ENCODE results near the gene GOLT1A. TPM values are rescaled to one million over a fixed set of nuclear protein-coding genes. Genes with fewer than 3 reads are reported as not detected.
A peak's percentile ranks its signal among the peaks of the same experiment; 100 is the strongest.

Gene GOLT1A
- total and polyA plus RNA-seq, 2 experiments from 2014 or later: 0.33 to 2.6 TPM

DNA sequence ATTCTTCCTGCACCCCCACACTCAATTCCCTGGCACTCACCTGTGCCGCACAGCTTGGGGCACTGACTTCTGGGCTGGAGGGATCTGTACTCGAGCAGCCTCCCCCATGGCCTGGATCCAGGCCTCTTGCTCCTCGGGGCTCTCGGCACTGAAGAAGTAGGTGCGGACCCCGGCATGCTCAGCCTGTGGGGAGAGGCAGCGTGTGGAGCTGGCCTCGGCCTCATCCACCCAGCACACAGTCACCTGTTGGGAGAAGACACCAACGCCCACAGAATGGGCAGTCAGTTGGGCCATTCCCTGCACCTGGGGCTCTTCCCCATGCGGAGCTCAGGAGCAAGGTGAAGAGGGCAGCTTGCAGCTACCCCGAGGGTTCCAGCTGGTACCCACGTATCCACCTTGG is 47.5 kb upstream of the GOLT1A start:
- H3K4me1 ChIP-seq (ENCODE audit: low read depth): peaks cover 19% of the 10 kb centered on the region
- no peak for DNase-seq (ENCODE audit: low read depth in 1 of 2, low spot score in 1 of 2)
- TF ChIP-seq, protein P1, sequence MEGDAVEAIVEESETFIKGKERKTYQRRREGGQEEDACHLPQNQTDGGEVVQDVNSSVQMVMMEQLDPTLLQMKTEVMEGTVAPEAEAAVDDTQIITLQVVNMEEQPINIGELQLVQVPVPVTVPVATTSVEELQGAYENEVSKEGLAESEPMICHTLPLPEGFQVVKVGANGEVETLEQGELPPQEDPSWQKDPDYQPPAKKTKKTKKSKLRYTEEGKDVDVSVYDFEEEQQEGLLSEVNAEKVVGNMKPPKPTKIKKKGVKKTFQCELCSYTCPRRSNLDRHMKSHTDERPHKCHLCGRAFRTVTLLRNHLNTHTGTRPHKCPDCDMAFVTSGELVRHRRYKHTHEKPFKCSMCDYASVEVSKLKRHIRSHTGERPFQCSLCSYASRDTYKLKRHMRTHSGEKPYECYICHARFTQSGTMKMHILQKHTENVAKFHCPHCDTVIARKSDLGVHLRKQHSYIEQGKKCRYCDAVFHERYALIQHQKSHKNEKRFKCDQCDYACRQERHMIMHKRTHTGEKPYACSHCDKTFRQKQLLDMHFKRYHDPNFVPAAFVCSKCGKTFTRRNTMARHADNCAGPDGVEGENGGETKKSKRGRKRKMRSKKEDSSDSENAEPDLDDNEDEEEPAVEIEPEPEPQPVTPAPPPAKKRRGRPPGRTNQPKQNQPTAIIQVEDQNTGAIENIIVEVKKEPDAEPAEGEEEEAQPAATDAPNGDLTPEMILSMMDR (IDR thresholded peaks at IDR 0.05; ENCODE audit: low read depth, low read length): no peak
- H3K36me3 ChIP-seq: peaks cover 55% of the 10 kb centered on the region
- H3K9me3 ChIP-seq (ENCODE audit: low read depth): no peaks in the 10 kb centered on the region
- no peaks in the 10 kb centered on the region for H3K27me3 ChIP-seq
- H3K4me3 ChIP-seq: no peak overlapping the region
- H3K27ac ChIP-seq: peak overlapping the region; percentile 75

DNA sequence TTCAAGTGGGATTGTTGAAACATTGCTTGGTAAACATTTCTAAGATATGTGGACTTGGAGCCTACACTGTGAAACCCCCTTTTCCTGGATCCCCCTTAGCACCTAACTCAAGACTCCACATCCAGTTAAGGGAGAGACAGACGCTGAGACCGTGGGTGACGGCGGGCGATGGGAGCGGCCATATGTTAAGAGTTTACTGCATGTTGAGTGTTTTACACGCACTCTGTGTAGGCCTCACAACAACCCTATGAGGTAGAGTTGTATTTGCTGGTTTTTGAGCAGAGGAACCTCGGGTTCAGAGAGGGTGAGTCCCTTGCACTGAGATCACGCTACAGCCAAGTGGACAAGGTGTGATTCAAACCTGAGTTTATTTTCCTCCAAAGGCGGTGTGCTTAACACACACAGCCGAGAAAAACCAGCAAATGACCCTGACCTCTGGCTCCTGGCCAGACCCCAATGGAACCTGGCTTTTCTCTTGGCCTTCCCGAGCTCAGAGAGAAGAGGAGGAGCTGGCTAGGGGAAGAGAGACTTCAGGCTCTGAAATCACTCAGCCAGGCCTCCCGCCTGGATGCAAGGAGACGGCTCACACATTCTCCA is 46.9 kb upstream of the GOLT1A start:
- Histone ChIP-seq H3K4me3 (no peak overlapping the region), H3K27me3 (no peaks in the 10 kb centered on the region), H3K9me3 (ENCODE audit: low read depth) (no peaks in the 10 kb centered on the region), H3K27ac (peak overlapping the region; percentile 75), H3K4me1 (ENCODE audit: low read depth) (peaks cover 19% of the 10 kb centered on the region), H3K36me3 (peaks cover 51% of the 10 kb centered on the region)
- TF ChIP-seq, protein P1 (IDR thresholded peaks at IDR 0.05; ENCODE audit: low read depth, low read length): no peak
- DNase-seq (ENCODE audit: low read depth in 1 of 2, low spot score in 1 of 2): peak; percentile 14 to 35

DNA sequence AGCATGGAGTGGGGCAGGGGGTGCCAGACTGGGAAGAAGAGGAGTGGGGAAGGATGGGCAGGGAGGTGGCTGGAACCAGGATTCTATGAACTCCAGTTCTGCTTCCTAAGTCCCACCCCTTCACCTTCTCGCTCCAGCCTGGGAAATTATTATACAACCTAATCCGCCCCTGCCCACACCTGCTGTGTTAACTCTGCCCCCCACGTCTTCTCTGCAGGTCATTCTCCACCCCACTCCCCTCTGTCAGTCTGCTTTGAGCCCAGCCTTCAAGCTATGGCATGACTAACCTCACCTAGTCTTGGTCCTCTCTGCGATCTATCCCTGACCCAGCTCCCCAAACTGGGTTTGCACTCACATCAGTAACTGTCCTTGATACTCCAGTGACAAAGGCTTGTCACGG is 46.0 kb upstream of the GOLT1A start:
- DNase-seq (ENCODE audit: low read depth in 1 of 2, low spot score in 1 of 2): no peak
- Histone ChIP-seq H3K36me3 (peaks cover 52% of the 10 kb centered on the region), H3K27ac (peak overlapping the region; percentile 20)

DNA sequence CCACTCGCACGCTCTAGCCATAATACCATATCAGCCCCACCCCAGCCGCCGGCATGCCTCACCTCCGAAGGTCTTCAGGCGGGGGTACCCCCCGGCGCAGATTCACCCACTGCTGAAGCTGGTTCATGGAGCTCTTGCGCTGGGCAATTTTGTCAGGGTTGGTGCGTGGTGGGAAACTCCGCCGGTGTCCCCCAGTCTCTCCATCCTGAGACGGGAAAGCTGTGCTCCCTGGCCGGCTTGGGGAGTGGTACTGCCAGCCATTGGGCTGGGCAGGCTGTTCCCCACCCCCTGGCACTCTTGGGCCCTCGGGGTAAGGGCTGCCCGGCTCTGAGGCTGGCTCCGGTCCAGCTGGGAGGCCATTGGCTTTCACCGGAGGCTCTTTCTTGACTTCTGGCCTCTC is 45.4 kb upstream of the GOLT1A start:
- H3K4me3 ChIP-seq: no peak overlapping the region
- H3K4me1 ChIP-seq (ENCODE audit: low read depth): peaks cover 17% of the 10 kb centered on the region
- TF ChIP-seq, protein P1 (IDR thresholded peaks at IDR 0.05; ENCODE audit: low read depth, low read length): no peak
- no peaks in the 10 kb centered on the region for H3K9me3 ChIP-seq (ENCODE audit: low read depth)
- no peaks in the 10 kb centered on the region for H3K27me3 ChIP-seq
- peaks cover 47% of the 10 kb centered on the region for H3K36me3 ChIP-seq
- no peak for DNase-seq (ENCODE audit: low read depth in 1 of 2, low spot score in 1 of 2)
- peak overlapping the region; percentile 20 for H3K27ac ChIP-seq

More for the DNA sequence above, 46.0 kb upstream of the GOLT1A start:
- H3K4me3 ChIP-seq: no peak overlapping the region
- TF ChIP-seq, protein P1 (IDR thresholded peaks at IDR 0.05; ENCODE audit: low read depth, low read length): no peak
- H3K27me3 ChIP-seq: no peaks in the 10 kb centered on the region
- no peaks in the 10 kb centered on the region for H3K9me3 ChIP-seq (ENCODE audit: low read depth)
- peaks cover 19% of the 10 kb centered on the region for H3K4me1 ChIP-seq (ENCODE audit: low read depth)

DNA sequence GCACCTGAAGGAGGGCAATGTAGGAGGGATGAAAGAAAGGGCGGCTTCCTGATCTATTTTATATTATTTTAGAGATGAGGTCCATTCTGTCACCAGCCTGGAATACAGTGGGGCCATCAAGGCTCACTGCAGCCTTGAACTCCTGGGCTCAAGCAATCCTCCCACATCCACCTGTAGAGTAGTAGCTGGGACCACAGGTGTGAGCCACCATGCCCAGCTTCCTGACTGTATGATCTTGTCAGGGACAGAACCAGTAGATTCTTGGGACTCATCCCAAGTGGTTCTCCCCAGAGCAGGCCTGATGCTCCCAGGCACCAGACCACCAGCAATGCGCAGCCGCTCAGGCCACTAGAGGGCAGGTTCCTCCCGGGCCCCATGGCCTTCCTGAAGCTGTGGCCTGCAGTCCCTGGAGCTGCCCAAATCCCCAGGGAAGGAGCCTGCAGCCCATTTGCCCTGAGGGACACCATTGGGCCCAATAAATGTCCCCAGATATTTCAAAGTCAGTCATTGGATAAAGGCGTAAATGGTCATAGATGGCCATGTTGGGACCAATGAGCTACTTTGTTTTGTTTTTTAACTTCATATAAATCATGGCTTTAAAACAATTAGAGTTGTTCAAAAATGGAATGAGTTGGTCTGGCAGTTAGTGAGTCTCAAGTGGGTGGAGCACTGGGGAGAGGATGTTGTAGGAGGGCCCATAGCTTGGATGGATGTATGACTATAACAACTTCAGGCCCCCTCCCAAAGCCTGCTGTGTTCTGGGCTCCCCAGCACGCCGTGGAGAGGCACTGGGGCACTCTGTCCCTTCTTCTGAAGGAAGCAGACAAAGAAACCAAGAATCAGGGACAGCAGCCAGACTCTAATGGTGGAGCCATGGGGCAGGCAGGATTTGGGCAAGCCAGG is 44.7 kb upstream of the GOLT1A start:
- Histone ChIP-seq H3K36me3 (peaks cover 46% of the 10 kb centered on the region), H3K27ac (peak overlapping the region; percentile 20)
- TF ChIP-seq, protein P1 (IDR thresholded peaks at IDR 0.05; ENCODE audit: low read depth, low read length): peak; percentile 92

More for the DNA sequence above, 44.7 kb upstream of the GOLT1A start:
- H3K27me3 ChIP-seq: no peaks in the 10 kb centered on the region
- H3K4me3 ChIP-seq: no peak overlapping the region
- H3K4me1 ChIP-seq (ENCODE audit: low read depth): peaks cover 9% of the 10 kb centered on the region
- no peaks in the 10 kb centered on the region for H3K9me3 ChIP-seq (ENCODE audit: low read depth)
- DNase-seq (ENCODE audit: low read depth in 1 of 2, low spot score in 1 of 2): peak; percentile 70 to 83
